Gastrocnemius medialis (tissue), 4 donors: ENCODE data around the gene TFDP1. TPM values are rescaled to one million over a fixed set of nuclear protein-coding genes. Genes with fewer than 3 reads are reported as not detected.

Experiments
- ATAC-seq, 2 donors: fragments of 150-250 bp; one replicate each; pipeline ENCODE4 v1.9.1; 2016
- DNase-seq, 2 donors: peaks; one replicate each; pipeline ENCODE4 v3.0.0-alpha.2; 2019
- H3K27ac ChIP-seq, 4 donors: fragments of 200-600 bp; sonication (generic); 1 replicate in 1 of 4; 2 replicates in 3 of 4; pipeline ENCODE4 v1.5.1; 2016 to 2018; ENCODE audit warnings: mild to moderate bottlenecking in 2 of 4, moderate library complexity in 1 of 4
- H3K27me3 ChIP-seq, 3 donors: fragments of 200-600 bp; sonication (generic) in 2 of 3; 1 replicate in 1 of 3; 2 replicates in 2 of 3; pipeline versions ENCODE4 v1.5.1 to v1.6.0; 2016 to 2019; ENCODE audit warnings: mild to moderate bottlenecking in 1 of 3, moderate library complexity in 1 of 3
- H3K36me3 ChIP-seq, 2 donors: fragments of 200-600 bp; sonication (generic) in 1 of 2; one replicate each; pipeline ENCODE4 v1.5.1; 2017 to 2018
- H3K4me1 ChIP-seq, 2 donors: fragments of 200-600 bp; sonication (generic) in 1 of 2; one replicate each; pipeline ENCODE4 v1.5.1; 2016 to 2017; ENCODE audit warnings: mild to moderate bottlenecking in 2 of 2
- H3K4me3 ChIP-seq, 4 donors: fragments of 200-600 bp; sonication (generic) in 3 of 4; 1 replicate in 1 of 4; 2 replicates in 3 of 4; pipeline ENCODE4 v1.5.1; 2016 to 2019; ENCODE audit warnings: mild to moderate bottlenecking in 2 of 4
- H3K9me3 ChIP-seq, 3 donors: fragments of 200-600 bp; sonication (generic) in 2 of 3; 1 replicate in 1 of 3; 2 replicates in 2 of 3; pipeline ENCODE4 v1.5.1; 2016 to 2019
- CTCF ChIP-seq, 5 experiments: fragments of 450-650 bp in 3 of 5; fragments of 200-600 bp in 2 of 5; sonication (generic) in 2 of 5; IDR thresholded peaks in 4 of 5; conservative IDR thresholded peaks in 1 of 5; 1 replicate in 4 of 5; 2 replicates in 1 of 5; pipeline ENCODE4 v1.5.1; 2016 to 2019; ENCODE audit warnings: antibody characterized with exemption in 5 of 5, mild to moderate bottlenecking in 3 of 5, moderate library complexity in 3 of 5
- POLR2A ChIP-seq, 2 donors: fragments of 450-650 bp; IDR thresholded peaks; one replicate each; pipeline ENCODE4 v1.6.1; 2017; ENCODE audit warnings: antibody characterized with exemption in 2 of 2, mild to moderate bottlenecking in 2 of 2, moderate library complexity in 2 of 2
- in situ Hi-C, 4 donors: fragments of 200-750 bp; cut with MboI; loops; one replicate each; pipeline versions ENCODE4 v1.15.0 to v1.8.0; 2017; ENCODE audit warnings: low sequenced_read_pairs in 4 of 4
- intact Hi-C: fragments of 100-400 bp; cut with DNase I; formaldehyde crosslinking; loops from one replicate; pipeline ENCODE4 v1.15.1; 2023; ENCODE audit warnings: low total_unique reads
- total RNA-seq, 4 donors: library from RNA; depleted of rRNA; stranded (reverse); fragments of >200 nt; gene quantifications; one replicate each; pipeline versions ENCODE4 v1.1.0 to v1.2.3, GENCODE V29; 2016

TFDP1 gene
- total RNA-seq, 4 donors from 2014 or later: 14.9 to 35.4 (median 29.1) TPM

GRCh38 chr13:113637262-113638160 lies 53.0 kb downstream of the TFDP1 start:
- intact Hi-C loops: no loop called here
- in situ Hi-C loops: no loop called here
- no peaks in the 10 kb centered on the region for H3K4me1 ChIP-seq
- H3K27ac ChIP-seq: no peak overlapping the region
- no peaks in the 10 kb centered on the region for H3K27me3 ChIP-seq
- no peak for TF ChIP-seq CTCF (IDR thresholded peaks at IDR 0.05 in 4 of 5, conservative IDR thresholded peaks at IDR 0.05 in 1 of 5)
- no peak for TF ChIP-seq POLR2A (IDR thresholded peaks at IDR 0.05)
- H3K4me3 ChIP-seq: no peak overlapping the region
- H3K9me3 ChIP-seq: no peaks in the 10 kb centered on the region
- DNase-seq (no peak), ATAC-seq (no peak)
- H3K36me3 ChIP-seq: peaks cover 0 to 68% of the 10 kb centered on the region in 2 donors

GRCh38 chr13:113638173-113638746 lies 53.7 kb downstream of the TFDP1 start:
- no peaks in the 10 kb centered on the region for H3K27me3 ChIP-seq
- no peak for TF ChIP-seq POLR2A (IDR thresholded peaks at IDR 0.05)
- TF ChIP-seq CTCF (IDR thresholded peaks at IDR 0.05 in 4 of 5, conservative IDR thresholded peaks at IDR 0.05 in 1 of 5): no peak
- H3K36me3 ChIP-seq: peaks cover 0 to 68% of the 10 kb centered on the region in 2 donors
- no peak overlapping the region for H3K27ac ChIP-seq
- no peak for ATAC-seq
- no peaks in the 10 kb centered on the region for H3K4me1 ChIP-seq
- intact Hi-C loops (no loop called here), in situ Hi-C loops (no loop called here)
- no peak overlapping the region for H3K4me3 ChIP-seq
- no peak for DNase-seq
- no peaks in the 10 kb centered on the region for H3K9me3 ChIP-seq

- ATAC-seq: no peak
- Histone ChIP-seq H3K9me3 (no peaks in the 10 kb centered on the region), H3K4me1 (no peaks in the 10 kb centered on the region), H3K4me3 (no peak overlapping the region), H3K27ac (no peak overlapping the region), H3K36me3 (peaks cover 0 to 66% of the 10 kb centered on the region in 2 donors), H3K27me3 (no peaks in the 10 kb centered on the region)
- intact Hi-C loops: no loop called here
- DNase-seq: no peak
- TF ChIP-seq CTCF (IDR thresholded peaks at IDR 0.05 in 4 of 5, conservative IDR thresholded peaks at IDR 0.05 in 1 of 5) (no peak), POLR2A (IDR thresholded peaks at IDR 0.05) (no peak)
- in situ Hi-C loops: no loop called here
Measured at GRCh38 chr13:113638806-113639205, 54.3 kb downstream of the TFDP1 start.

- no peak overlapping the region for H3K27ac ChIP-seq
- H3K4me1 ChIP-seq: no peaks in the 10 kb centered on the region
- no peaks in the 10 kb centered on the region for H3K9me3 ChIP-seq
- ATAC-seq (no peak), DNase-seq (no peak)
- intact Hi-C loops (no loop called here), in situ Hi-C loops (no loop called here)
- no peak overlapping the region for H3K4me3 ChIP-seq
- H3K36me3 ChIP-seq: peaks cover 0 to 57% of the 10 kb centered on the region in 2 donors
- no peaks in the 10 kb centered on the region for H3K27me3 ChIP-seq
- no peak for TF ChIP-seq POLR2A (IDR thresholded peaks at IDR 0.05)
- no peak for TF ChIP-seq CTCF (IDR thresholded peaks at IDR 0.05 in 4 of 5, conservative IDR thresholded peaks at IDR 0.05 in 1 of 5)
Measured at GRCh38 chr13:113639616-113640262, 55.2 kb downstream of the TFDP1 start.
